ENCODE data around the gene SZT2.

- TF ChIP-seq CTCF (IDR thresholded peaks at IDR 0.05; ENCODE audit: insufficient read depth, low read length, poor library complexity, severe bottlenecking) (no peak), EZH2phosphoT487 (conservative IDR thresholded peaks at IDR 0.05; ENCODE audit: low read length) (no peak)
Observed at GRCh38 chr1:43387976-43388599, 1.6 kb upstream of the SZT2 start.

Measured in SU-DHL-6 (cell line).